ENCODE measurements around the gene SLC5A12. TPM values are rescaled to one million over a fixed set of nuclear protein-coding genes. Genes with fewer than 3 reads are reported as not detected.
"Not testable (repeated sequence)": the region's sequence is repeated elsewhere in the genome, so short reads cannot be mapped to it uniquely, and the experiment has no call there.

The SLC5A12 gene
- total and polyA plus RNA-seq, 2 donors = 0.05 to 0.18 TPM

- no peaks in the 10 kb centered on the region for H3K27me3 ChIP-seq (ENCODE audit: control insufficient read depth in 2 of 2, insufficient read depth in 1 of 2, low read length in 1 of 2)
- no peaks in the 10 kb centered on the region for H3K36me3 ChIP-seq (ENCODE audit: control insufficient read depth in 2 of 2, insufficient read depth in 2 of 2, low read length in 1 of 2)
- no peak overlapping the region for H3K27ac ChIP-seq (ENCODE audit: low read depth in 1 of 2, low read length in 1 of 2)
- no peaks in the 10 kb centered on the region for H3K4me1 ChIP-seq (ENCODE audit: control insufficient read depth in 2 of 2, insufficient read depth in 2 of 2, low read length in 2 of 2)
- no peaks in the 10 kb centered on the region for H3K9me3 ChIP-seq (ENCODE audit: control insufficient read depth in 2 of 2, insufficient read depth in 1 of 2, low read length in 1 of 2)
- no peak overlapping the region for H3K4me3 ChIP-seq (ENCODE audit: low read length in 2 of 2)
- 33% methylated on average over 8 of the region's 8 CpGs for WGBS
- peak in 7 of 9 donors; percentile 5 to 55 (median 14) for DNase-seq (ENCODE audit: low read depth in 6 of 9, low spot score in 9 of 9)
Measured at GRCh38 chr11:26649884-26650283, 72.0 kb downstream of the SLC5A12 start.

DNA sequence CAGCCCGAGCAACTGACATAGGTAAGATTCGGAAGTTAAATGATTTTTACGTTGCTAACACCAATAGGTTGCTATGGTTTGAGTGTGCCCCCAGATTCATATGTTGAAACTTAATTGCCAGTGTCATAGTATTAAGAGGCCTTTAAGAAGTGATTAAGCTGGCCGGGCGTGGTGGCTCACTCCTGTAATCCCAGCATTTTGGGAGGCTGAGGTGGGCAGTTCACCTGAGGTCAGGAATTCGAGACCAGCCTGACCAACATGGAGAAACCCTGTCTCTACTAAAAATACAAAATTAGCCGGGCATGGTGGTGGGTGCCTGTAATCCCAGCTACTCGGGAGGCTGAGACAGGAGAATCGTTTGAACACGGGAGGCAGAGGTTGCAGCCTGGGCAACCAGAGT is 78.5 kb downstream of the SLC5A12 start:
- WGBS = 95% methylated on average over 10 of the region's 10 CpGs
- H3K4me3 ChIP-seq (ENCODE audit: low read length in 2 of 2) = not testable (repeated sequence)

DNA sequence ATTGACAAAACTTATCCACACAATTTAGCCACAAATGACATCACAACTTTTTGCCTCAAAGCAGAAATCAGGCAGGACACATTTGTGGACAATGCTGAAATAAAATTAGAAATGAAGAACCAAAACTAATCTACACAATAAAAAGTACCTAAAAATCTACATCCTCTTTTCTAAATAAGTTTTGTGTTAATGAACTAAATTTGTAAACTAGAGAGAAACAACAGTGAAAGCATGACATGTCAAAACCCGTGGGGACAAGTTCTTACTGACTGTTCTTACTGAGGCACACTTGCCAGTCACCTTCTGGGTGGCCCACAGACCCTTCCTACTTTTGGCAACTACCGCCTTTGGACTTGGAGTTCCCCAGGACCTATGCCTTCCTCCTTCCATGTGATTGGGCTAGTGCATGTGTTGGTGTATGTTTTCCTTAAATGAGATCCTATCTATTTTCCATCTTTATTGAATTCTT is 89.1 kb downstream of the SLC5A12 start:
- Histone ChIP-seq H3K36me3 (ENCODE audit: control insufficient read depth in 2 of 2, insufficient read depth in 2 of 2, low read length in 1 of 2) (no peaks in the 10 kb centered on the region), H3K4me1 (ENCODE audit: control insufficient read depth in 2 of 2, insufficient read depth in 2 of 2, low read length in 2 of 2) (no peaks in the 10 kb centered on the region), H3K27me3 (ENCODE audit: control insufficient read depth in 2 of 2, insufficient read depth in 1 of 2, low read length in 1 of 2) (no peaks in the 10 kb centered on the region), H3K27ac (ENCODE audit: low read depth in 1 of 2, low read length in 1 of 2) (no peak overlapping the region), H3K4me3 (ENCODE audit: low read length in 2 of 2) (no peak overlapping the region), H3K9me3 (ENCODE audit: control insufficient read depth in 2 of 2, insufficient read depth in 1 of 2, low read length in 1 of 2) (no peaks in the 10 kb centered on the region)
- DNase-seq (ENCODE audit: low read depth in 6 of 9, low spot score in 9 of 9) = no peak
- WGBS = 66% methylated on average over 2 of the region's 2 CpGs

More for the DNA sequence above, 78.5 kb downstream of the SLC5A12 start:
- not testable (repeated sequence) for H3K9me3 ChIP-seq (ENCODE audit: control insufficient read depth in 2 of 2, insufficient read depth in 1 of 2, low read length in 1 of 2); H3K27me3 ChIP-seq (ENCODE audit: control insufficient read depth in 2 of 2, insufficient read depth in 1 of 2, low read length in 1 of 2); DNase-seq (ENCODE audit: low read depth in 6 of 9, low spot score in 9 of 9); H3K27ac ChIP-seq (ENCODE audit: low read depth in 1 of 2, low read length in 1 of 2); H3K36me3 ChIP-seq (ENCODE audit: control insufficient read depth in 2 of 2, insufficient read depth in 2 of 2, low read length in 1 of 2); H3K4me1 ChIP-seq (ENCODE audit: control insufficient read depth in 2 of 2, insufficient read depth in 2 of 2, low read length in 2 of 2)

DNA sequence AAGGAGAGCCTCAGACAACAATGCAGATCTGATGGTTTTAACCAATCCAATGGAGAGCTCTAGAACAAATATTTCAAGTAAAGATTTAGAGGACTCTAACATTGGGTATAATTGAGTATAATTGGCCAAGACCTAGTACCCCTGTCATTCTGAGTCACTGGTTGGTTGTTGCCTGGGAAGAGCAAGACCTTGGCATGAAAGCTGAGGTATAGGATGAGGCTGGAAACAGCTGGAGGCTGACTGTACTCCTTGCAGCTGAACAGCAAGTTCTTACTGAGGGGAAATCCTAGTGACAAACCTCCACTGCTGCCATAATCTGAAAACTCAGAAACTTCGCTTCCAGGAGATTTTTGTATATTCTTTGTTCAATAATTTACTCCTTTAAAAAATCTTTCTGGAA is 95.5 kb downstream of the SLC5A12 start:
- no peaks in the 10 kb centered on the region for H3K9me3 ChIP-seq (ENCODE audit: control insufficient read depth in 2 of 2, insufficient read depth in 1 of 2, low read length in 1 of 2)
- H3K4me3 ChIP-seq (ENCODE audit: low read length in 2 of 2) = no peak overlapping the region
- H3K36me3 ChIP-seq (ENCODE audit: control insufficient read depth in 2 of 2, insufficient read depth in 2 of 2, low read length in 1 of 2) = no peaks in the 10 kb centered on the region
- no peak for DNase-seq (ENCODE audit: low read depth in 6 of 9, low spot score in 9 of 9)
- WGBS = 85% methylated on average over 1 of the region's 1 CpG
- H3K27me3 ChIP-seq (ENCODE audit: control insufficient read depth in 2 of 2, insufficient read depth in 1 of 2, low read length in 1 of 2) = no peaks in the 10 kb centered on the region
- H3K27ac ChIP-seq (ENCODE audit: low read depth in 1 of 2, low read length in 1 of 2) = no peak overlapping the region
- no peaks in the 10 kb centered on the region for H3K4me1 ChIP-seq (ENCODE audit: control insufficient read depth in 2 of 2, insufficient read depth in 2 of 2, low read length in 2 of 2)

GRCh38 chr11:26623076-26623659 is 98.7 kb downstream of the SLC5A12 start:
- DNase-seq (ENCODE audit: low read depth in 6 of 9, low spot score in 9 of 9) = no peak

DNA sequence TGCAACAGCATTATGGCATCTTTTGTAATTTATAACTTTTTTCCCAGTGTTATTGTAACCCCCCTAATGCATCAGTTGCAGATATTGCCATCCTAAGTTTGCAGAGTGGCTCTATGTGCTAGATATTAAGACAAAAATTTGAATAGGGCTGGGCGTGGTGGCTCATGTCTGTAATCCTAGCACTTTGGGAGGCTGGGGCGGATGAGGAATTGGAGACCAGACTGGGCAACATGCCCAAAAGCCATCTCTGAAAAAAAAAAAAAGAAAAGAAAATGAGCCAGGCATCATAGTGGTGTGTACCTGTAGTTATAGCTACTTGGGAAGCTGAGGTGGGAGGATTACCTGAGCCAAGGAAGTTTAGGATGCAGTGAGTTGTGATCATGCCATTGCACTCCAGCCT is 99.7 kb downstream of the SLC5A12 start:
- H3K27ac ChIP-seq (ENCODE audit: low read depth in 1 of 2, low read length in 1 of 2) = no peak overlapping the region
- no peaks in the 10 kb centered on the region for H3K4me1 ChIP-seq (ENCODE audit: control insufficient read depth in 2 of 2, insufficient read depth in 2 of 2, low read length in 2 of 2)
- H3K4me3 ChIP-seq (ENCODE audit: low read length in 2 of 2) = no peak overlapping the region
- H3K36me3 ChIP-seq (ENCODE audit: control insufficient read depth in 2 of 2, insufficient read depth in 2 of 2, low read length in 1 of 2) = no peaks in the 10 kb centered on the region
- 94% methylated on average over 2 of the region's 2 CpGs for WGBS
- no peak for DNase-seq (ENCODE audit: low read depth in 6 of 9, low spot score in 9 of 9)
- H3K27me3 ChIP-seq (ENCODE audit: control insufficient read depth in 2 of 2, insufficient read depth in 1 of 2, low read length in 1 of 2) = no peaks in the 10 kb centered on the region
- no peaks in the 10 kb centered on the region for H3K9me3 ChIP-seq (ENCODE audit: control insufficient read depth in 2 of 2, insufficient read depth in 1 of 2, low read length in 1 of 2)

More at GRCh38 chr11:26623076-26623659, 98.7 kb downstream of the SLC5A12 start:
- Histone ChIP-seq H3K4me1 (ENCODE audit: control insufficient read depth in 2 of 2, insufficient read depth in 2 of 2, low read length in 2 of 2) (no peaks in the 10 kb centered on the region), H3K36me3 (ENCODE audit: control insufficient read depth in 2 of 2, insufficient read depth in 2 of 2, low read length in 1 of 2) (no peaks in the 10 kb centered on the region), H3K4me3 (ENCODE audit: low read length in 2 of 2) (no peak overlapping the region), H3K9me3 (ENCODE audit: control insufficient read depth in 2 of 2, insufficient read depth in 1 of 2, low read length in 1 of 2) (no peaks in the 10 kb centered on the region), H3K27ac (ENCODE audit: low read depth in 1 of 2, low read length in 1 of 2) (no peak overlapping the region), H3K27me3 (ENCODE audit: control insufficient read depth in 2 of 2, insufficient read depth in 1 of 2, low read length in 1 of 2) (no peaks in the 10 kb centered on the region)
- 77% methylated on average over 2 of the region's 2 CpGs for WGBS

DNA sequence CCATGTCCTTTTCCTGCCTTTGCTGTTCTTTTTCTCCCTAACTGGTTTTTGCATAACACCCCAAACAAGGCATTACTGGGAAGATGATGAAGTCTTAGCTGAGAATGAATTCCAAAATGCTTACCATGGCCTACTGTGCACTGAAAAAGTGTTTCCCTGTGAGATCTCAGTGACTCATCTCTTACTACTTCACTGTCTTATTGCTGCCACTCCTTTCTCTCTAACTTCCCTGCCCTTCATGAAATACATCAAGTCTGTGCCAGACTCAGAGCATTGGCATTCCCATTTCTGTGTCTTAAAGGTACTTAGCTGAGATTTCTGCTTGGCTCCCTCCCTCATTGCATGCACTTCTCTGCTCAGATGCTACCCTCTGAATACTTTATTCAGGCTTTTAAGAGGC is 100.7 kb downstream of the SLC5A12 start:
- H3K27ac ChIP-seq (ENCODE audit: low read depth in 1 of 2, low read length in 1 of 2) = no peak overlapping the region
- no peak overlapping the region for H3K4me3 ChIP-seq (ENCODE audit: low read length in 2 of 2)
- no peaks in the 10 kb centered on the region for H3K4me1 ChIP-seq (ENCODE audit: control insufficient read depth in 2 of 2, insufficient read depth in 2 of 2, low read length in 2 of 2)
- H3K27me3 ChIP-seq (ENCODE audit: control insufficient read depth in 2 of 2, insufficient read depth in 1 of 2, low read length in 1 of 2) = no peaks in the 10 kb centered on the region
- no peaks in the 10 kb centered on the region for H3K9me3 ChIP-seq (ENCODE audit: control insufficient read depth in 2 of 2, insufficient read depth in 1 of 2, low read length in 1 of 2)
- no peak for DNase-seq (ENCODE audit: low read depth in 6 of 9, low spot score in 9 of 9)
- H3K36me3 ChIP-seq (ENCODE audit: control insufficient read depth in 2 of 2, insufficient read depth in 2 of 2, low read length in 1 of 2) = no peaks in the 10 kb centered on the region

GRCh38 chr11:26620282-26621045 is 101.4 kb downstream of the SLC5A12 start:
- Histone ChIP-seq H3K27ac (ENCODE audit: low read depth in 1 of 2, low read length in 1 of 2) (no peak overlapping the region), H3K27me3 (ENCODE audit: control insufficient read depth in 2 of 2, insufficient read depth in 1 of 2, low read length in 1 of 2) (no peaks in the 10 kb centered on the region), H3K4me1 (ENCODE audit: control insufficient read depth in 2 of 2, insufficient read depth in 2 of 2, low read length in 2 of 2) (no peaks in the 10 kb centered on the region), H3K4me3 (ENCODE audit: low read length in 2 of 2) (no peak overlapping the region), H3K36me3 (ENCODE audit: control insufficient read depth in 2 of 2, insufficient read depth in 2 of 2, low read length in 1 of 2) (no peaks in the 10 kb centered on the region), H3K9me3 (ENCODE audit: control insufficient read depth in 2 of 2, insufficient read depth in 1 of 2, low read length in 1 of 2) (no peaks in the 10 kb centered on the region)
- DNase-seq (ENCODE audit: low read depth in 6 of 9, low spot score in 9 of 9) = no peak
- WGBS = 97% methylated on average over 1 of the region's 1 CpG

DNA sequence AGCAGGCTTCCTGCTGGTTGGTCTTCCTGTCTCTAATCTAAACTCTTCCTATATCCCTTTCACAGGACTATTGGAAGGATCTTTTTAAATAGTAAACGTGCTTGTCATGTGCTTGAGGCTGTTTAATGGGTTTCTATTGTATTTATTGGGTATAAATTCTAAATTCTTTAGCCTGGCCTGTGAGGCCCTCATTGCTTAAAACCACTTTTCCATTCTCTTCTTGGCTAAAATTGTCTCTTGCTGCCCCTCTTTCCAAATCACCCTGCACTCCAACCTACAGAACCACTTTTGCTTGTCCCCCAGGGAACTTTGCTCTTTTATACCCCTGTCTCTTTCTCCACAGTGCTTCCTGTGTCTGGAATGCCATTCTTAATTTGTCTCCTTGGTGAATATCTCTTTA is 103.4 kb downstream of the SLC5A12 start:
- no peaks in the 10 kb centered on the region for H3K36me3 ChIP-seq (ENCODE audit: control insufficient read depth in 2 of 2, insufficient read depth in 2 of 2, low read length in 1 of 2)
- H3K9me3 ChIP-seq (ENCODE audit: control insufficient read depth in 2 of 2, insufficient read depth in 1 of 2, low read length in 1 of 2) = peaks cover 0 to 4% of the 10 kb centered on the region in 2 donors
- DNase-seq (ENCODE audit: low read depth in 6 of 9, low spot score in 9 of 9) = no peak
- WGBS = 14% methylated on average over 1 of the region's 1 CpG
- H3K27me3 ChIP-seq (ENCODE audit: control insufficient read depth in 2 of 2, insufficient read depth in 1 of 2, low read length in 1 of 2) = no peaks in the 10 kb centered on the region
- H3K4me1 ChIP-seq (ENCODE audit: control insufficient read depth in 2 of 2, insufficient read depth in 2 of 2, low read length in 2 of 2) = no peaks in the 10 kb centered on the region
- no peak overlapping the region for H3K4me3 ChIP-seq (ENCODE audit: low read length in 2 of 2)
- H3K27ac ChIP-seq (ENCODE audit: low read depth in 1 of 2, low read length in 1 of 2) = no peak overlapping the region

Measured in thymus (tissue), 11 donors.